SK-N-MC (cell line): ENCODE measurements around the gene TMEM40.

Experiments
- EZH2 ChIP-seq: fragments of 200-600 bp; sonication (generic); IDR thresholded peaks from one replicate; pipeline ENCODE4 v1.6.1; 2017; ENCODE audit warnings: antibody characterized with exemption
- FOXP2 ChIP-seq: optimal IDR thresholded peaks from 2 replicates; pipeline ENCODE3; 2011; ENCODE audit warnings: mild to moderate bottlenecking, moderate library complexity; ENCODE audit not compliant: insufficient read depth; ENCODE audit errors: extremely low read length, control extremely low read depth
- POLR2AphosphoS5 ChIP-seq: IDR thresholded peaks from 2 replicates; pipeline ENCODE4 v1.6.1; 2012; ENCODE audit warnings: mild to moderate bottlenecking, low read depth, low read length, borderline replicate concordance

DNA sequence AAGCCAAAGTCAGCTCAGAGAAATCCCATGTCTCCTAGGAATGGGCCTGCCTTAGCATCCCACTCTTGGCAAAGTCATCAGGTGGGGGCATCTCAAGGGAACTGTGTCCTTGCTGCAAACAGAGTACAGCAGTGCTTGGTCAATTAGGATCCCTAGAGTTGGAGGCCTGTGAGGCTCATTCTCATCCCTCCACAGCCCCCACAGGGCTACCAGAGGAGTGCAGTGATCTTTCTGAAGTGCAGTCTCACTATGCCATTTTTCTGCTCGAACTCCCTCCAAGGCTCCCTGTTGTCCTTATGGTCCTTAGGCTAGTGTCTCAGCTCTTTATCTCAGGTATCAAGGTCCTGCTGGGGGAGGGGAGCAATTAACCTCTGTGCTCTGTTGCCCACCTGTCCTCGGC, 31.1 kb downstream of the TMEM40 start:
- no peak for TF ChIP-seq EZH2
- no peak for TF ChIP-seq POLR2AphosphoS5
- TF ChIP-seq FOXP2, result no peak
